Activated naive CD8-positive, alpha-beta T cell (primary cell): Measurements from ENCODE around the gene GGCX.
"Not testable (repeated sequence)": the region's sequence is repeated elsewhere in the genome, so short reads cannot be mapped to it uniquely, and the experiment has no call there.

ENCODE experiments used
- H3K27ac Mint-ChIP-seq: one replicate; pipeline ENCODE4 v1.8.0; 2021; ENCODE audit warnings: mixed read lengths
- H3K27me3 Mint-ChIP-seq: one replicate; pipeline ENCODE4 v1.8.0; 2021; ENCODE audit warnings: mixed read lengths
- H3K36me3 Mint-ChIP-seq: one replicate; pipeline ENCODE4 v1.8.0; 2021; ENCODE audit warnings: mixed read lengths
- H3K4me1 Mint-ChIP-seq: one replicate; pipeline ENCODE4 v1.8.0; 2021; ENCODE audit warnings: low read depth, mixed read lengths
- H3K4me3 Mint-ChIP-seq: one replicate; pipeline ENCODE4 v1.8.0; 2021; ENCODE audit warnings: mild to moderate bottlenecking, mixed read lengths
- H3K9me3 Mint-ChIP-seq: one replicate; pipeline ENCODE4 v1.8.0; 2021; ENCODE audit warnings: low read depth, mixed read lengths

The GGCX gene

DNA sequence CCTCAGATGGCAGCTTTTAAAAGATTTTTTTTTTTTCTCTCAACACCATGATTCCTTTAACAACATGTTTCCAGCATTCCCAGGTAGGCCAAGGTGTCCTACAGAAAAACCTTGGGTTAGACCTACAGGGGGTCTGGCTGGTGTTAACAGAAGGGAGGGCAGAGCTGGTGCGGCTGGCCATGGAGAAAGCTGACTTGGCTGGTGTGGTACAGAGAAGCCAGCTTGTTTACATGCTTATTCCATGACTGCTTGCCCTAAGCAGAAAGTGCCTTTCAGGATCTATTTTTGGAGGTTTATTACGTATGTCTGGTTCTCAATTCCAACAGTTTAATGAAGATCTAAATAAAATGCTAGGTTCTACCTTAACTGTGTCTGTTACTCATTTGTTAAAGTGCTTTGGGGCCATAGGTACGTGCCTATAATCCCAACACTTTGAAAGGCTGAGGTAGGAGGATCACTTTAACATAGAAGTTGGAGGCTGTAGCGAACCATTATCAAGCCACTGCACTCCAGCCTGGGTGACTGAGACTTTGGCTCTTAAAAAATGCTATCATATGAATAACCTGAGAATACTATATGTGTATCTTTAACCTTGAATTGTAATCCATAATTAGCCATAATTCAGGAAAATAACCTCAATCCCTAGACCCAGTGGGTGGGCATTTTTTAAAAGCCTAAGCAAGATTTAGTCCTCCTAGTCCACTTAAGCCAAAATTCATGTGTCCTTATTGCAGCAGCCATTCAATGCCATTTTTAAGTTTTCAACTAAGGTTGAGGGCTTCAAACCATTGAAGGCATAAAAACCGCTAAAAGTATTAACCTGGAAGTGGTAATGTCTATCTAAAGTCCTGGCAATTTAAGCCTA is 16.1 kb downstream of the GGCX start:
- H3K9me3 Mint-ChIP-seq, H3K27me3 Mint-ChIP-seq: not testable (repeated sequence)
- peaks cover 38% of the 10 kb centered on the region for H3K4me1 Mint-ChIP-seq
- peak overlapping the region; percentile 54 for H3K27ac Mint-ChIP-seq
- H3K36me3 Mint-ChIP-seq = peaks cover 37% of the 10 kb centered on the region
- H3K4me3 Mint-ChIP-seq = peak overlapping the region; percentile 30

DNA sequence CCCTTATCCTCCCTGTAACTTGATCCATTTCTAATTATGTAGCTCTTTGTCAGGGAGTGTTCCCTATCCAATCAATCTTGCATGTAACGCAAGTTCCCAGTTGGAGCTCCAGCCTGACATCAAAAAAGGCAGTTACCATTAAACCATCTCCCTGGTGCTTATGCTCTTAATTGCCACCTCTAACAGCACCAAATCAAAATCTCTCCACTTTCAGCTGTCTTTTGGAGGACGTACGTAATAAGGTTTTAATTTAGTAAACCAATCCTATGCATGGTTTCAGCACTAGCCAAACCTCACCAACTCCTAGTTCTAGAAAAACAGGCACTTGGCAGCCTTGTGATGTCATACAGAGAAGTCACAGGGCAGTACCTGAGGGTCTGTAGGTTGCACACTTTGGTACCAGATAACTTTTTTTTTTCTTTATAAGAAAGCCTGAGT is 17.0 kb downstream of the GGCX start:
- peaks cover 41% of the 10 kb centered on the region for H3K36me3 Mint-ChIP-seq
- not testable (repeated sequence) for H3K9me3 Mint-ChIP-seq, H3K27me3 Mint-ChIP-seq
- peak overlapping the region; percentile 69 for H3K4me3 Mint-ChIP-seq
- H3K4me1 Mint-ChIP-seq = peaks cover 38% of the 10 kb centered on the region
- H3K27ac Mint-ChIP-seq = peak overlapping the region; percentile 76

DNA sequence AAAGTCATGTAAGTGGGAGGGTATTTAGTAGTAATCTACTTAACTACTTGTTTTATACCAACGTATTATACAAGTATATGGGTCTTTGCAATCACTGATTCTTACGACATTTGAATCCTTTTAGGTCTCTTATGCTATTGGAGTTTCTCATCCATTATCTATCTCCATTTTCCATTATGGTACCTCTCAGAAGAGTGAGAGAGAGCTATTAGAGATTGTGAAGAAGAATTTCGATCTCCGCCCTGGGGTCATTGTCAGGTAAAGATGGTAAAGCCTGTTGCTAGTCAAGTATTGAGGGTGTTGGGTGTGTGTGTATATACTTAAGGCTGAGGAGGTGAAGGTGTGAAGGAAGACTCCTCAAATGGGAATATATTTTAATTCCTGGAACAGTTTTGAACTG is 18.5 kb downstream of the GGCX start:
- Mint-ChIP-seq H3K9me3 (no peaks in the 10 kb centered on the region), H3K36me3 (peaks cover 41% of the 10 kb centered on the region), H3K27me3 (no peaks in the 10 kb centered on the region), H3K4me3 (peak overlapping the region; percentile 98), H3K4me1 (peaks cover 38% of the 10 kb centered on the region), H3K27ac (peak overlapping the region; percentile 96)

GRCh38 chr2:85541753-85542457 is 19.4 kb downstream of the GGCX start:
- Mint-ChIP-seq H3K4me3 (peak overlapping the region; percentile 98), H3K27ac (peak overlapping the region; percentile 96), H3K27me3 (no peaks in the 10 kb centered on the region), H3K9me3 (no peaks in the 10 kb centered on the region), H3K36me3 (peaks cover 41% of the 10 kb centered on the region), H3K4me1 (peaks cover 46% of the 10 kb centered on the region)

DNA sequence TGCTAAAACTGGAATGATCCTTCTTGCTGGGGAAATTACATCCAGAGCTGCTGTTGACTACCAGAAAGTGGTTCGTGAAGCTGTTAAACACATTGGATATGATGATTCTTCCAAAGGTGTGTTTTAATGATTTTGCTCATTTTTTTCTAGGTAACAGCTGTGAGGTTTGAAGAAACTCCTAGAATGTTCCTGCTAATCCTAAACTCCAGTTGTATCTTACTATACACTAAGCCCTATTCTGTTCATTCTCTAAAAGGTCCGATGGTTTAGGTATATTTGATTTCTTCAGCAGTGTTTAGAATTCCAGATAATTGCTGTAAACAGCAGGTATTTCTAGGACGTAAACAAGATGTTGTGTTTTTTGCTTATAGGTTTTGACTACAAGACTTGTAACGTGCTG is 20.0 kb downstream of the GGCX start:
- H3K27me3 Mint-ChIP-seq = no peaks in the 10 kb centered on the region
- no peaks in the 10 kb centered on the region for H3K9me3 Mint-ChIP-seq
- H3K4me3 Mint-ChIP-seq = peak overlapping the region; percentile 98
- H3K27ac Mint-ChIP-seq = peak overlapping the region; percentile 96
- peaks cover 47% of the 10 kb centered on the region for H3K4me1 Mint-ChIP-seq
- H3K36me3 Mint-ChIP-seq = peaks cover 41% of the 10 kb centered on the region

DNA sequence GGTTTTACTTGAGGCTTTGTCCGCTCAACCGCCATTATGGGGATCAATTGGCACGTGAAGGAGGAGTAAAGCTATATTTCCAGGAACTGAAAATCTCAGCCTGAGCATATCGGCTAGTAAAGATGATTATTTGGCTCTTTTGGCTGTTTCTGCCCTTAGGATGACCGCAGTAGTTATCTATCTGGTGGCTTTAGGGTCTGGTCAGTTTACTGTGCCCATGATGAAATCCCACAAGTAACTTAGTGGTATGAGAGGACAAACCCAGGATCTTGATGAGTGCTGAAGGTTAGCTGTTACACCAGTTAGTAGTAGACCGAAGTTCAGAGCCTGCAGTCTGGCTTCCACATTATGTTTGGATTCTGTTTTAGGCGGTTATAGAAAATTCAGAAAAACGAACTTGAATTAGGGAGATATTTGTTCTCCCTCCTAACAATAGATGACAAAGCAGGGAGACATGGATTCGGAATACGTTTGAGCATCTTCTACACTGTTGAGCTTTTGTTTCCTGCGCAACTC is 21.1 kb downstream of the GGCX start:
- Mint-ChIP-seq H3K4me3 (peak overlapping the region; percentile 98), H3K4me1 (peaks cover 47% of the 10 kb centered on the region), H3K27ac (peak overlapping the region; percentile 96), H3K36me3 (peaks cover 41% of the 10 kb centered on the region), H3K27me3 (no peaks in the 10 kb centered on the region), H3K9me3 (no peaks in the 10 kb centered on the region)

- no peaks in the 10 kb centered on the region for H3K27me3 Mint-ChIP-seq
- peaks cover 47% of the 10 kb centered on the region for H3K4me1 Mint-ChIP-seq
- peak overlapping the region; percentile 98 for H3K27ac Mint-ChIP-seq
- no peaks in the 10 kb centered on the region for H3K9me3 Mint-ChIP-seq
- H3K36me3 Mint-ChIP-seq = peaks cover 41% of the 10 kb centered on the region
- H3K4me3 Mint-ChIP-seq = peak overlapping the region; percentile 98
These were observed 21.7 kb downstream of the GGCX start for GRCh38 chr2:85539361-85540132.

DNA sequence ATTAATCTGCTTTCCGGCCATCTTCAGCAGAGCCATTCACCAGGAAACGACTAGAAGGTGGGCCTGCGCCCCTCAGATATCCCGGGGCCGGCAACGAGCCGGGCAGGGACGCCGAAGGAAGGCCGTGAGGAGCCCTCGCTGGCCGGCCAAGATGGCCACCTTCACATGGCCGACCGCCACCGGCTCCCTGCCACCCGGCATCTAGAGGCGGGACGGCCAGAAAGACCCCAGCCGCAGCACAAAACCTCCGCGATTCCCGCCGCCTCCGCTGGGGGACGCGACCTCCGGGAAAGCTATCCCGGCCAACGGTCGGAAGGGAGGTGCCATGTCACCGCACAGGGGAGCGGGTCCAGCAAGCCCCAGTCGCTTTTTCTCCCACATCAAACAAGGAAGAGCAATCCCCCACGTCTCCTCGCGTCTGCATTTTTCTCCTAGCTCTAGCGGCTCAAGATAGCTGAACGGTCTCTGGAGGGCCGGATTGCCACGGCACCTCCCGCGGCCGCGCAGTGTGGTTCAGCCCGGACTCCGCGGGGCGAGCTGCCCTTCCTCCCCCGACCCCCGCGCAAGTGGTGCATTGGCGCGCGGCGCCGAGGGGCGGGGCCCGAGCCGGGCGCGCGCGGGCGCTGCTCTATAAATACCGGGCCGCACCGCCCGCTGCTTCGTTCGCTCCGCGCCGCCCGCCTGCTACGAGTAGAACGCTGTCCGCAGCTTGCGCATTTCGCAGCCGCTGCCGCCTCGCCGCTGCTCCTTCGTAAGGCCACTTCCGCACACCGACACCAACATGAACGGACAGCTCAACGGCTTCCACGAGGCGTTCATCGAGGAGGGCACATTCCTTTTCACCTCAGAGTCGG is 22.6 kb downstream of the GGCX start, which contains the start of gene MAT2A:
Gene MAT2A, plus strand, starts transcription at position 662 of the 854 bp plus-strand sequence. Its CDS starts 120 bp downstream, at position 782.
- Mint-ChIP-seq H3K4me3 (peak within 1 kb of the TSS; percentile 98), H3K9me3 (no peaks in the 10 kb centered on the region), H3K27ac (peak within 1 kb of the TSS; percentile 98), H3K27me3 (no peaks in the 10 kb centered on the region), H3K4me1 (peaks cover 42% of the 10 kb centered on the region), H3K36me3 (peaks cover 34% of the 10 kb centered on the region)

GRCh38 chr2:85537600-85538506 is 23.4 kb downstream of the GGCX start:
- no peaks in the 10 kb centered on the region for H3K9me3 Mint-ChIP-seq
- no peaks in the 10 kb centered on the region for H3K27me3 Mint-ChIP-seq
- H3K36me3 Mint-ChIP-seq = peaks cover 29% of the 10 kb centered on the region
- H3K4me1 Mint-ChIP-seq = peaks cover 35% of the 10 kb centered on the region
- peak overlapping the region; percentile 98 for H3K4me3 Mint-ChIP-seq
- peak overlapping the region; percentile 98 for H3K27ac Mint-ChIP-seq

- Mint-ChIP-seq H3K4me3 (no peak overlapping the region), H3K27ac (no peak overlapping the region), H3K36me3 (peaks cover 17% of the 10 kb centered on the region), H3K4me1 (peaks cover 21% of the 10 kb centered on the region), H3K9me3 (no peaks in the 10 kb centered on the region), H3K27me3 (no peaks in the 10 kb centered on the region)
These were observed 24.8 kb downstream of the GGCX start for GRCh38 chr2:85536479-85536878.

GRCh38 chr2:85534881-85535280 is 26.4 kb downstream of the GGCX start:
- H3K27ac Mint-ChIP-seq = no peak overlapping the region
- no peak overlapping the region for H3K4me3 Mint-ChIP-seq
- peaks cover 1% of the 10 kb centered on the region for H3K36me3 Mint-ChIP-seq
- no peaks in the 10 kb centered on the region for H3K9me3 Mint-ChIP-seq
- peaks cover 10% of the 10 kb centered on the region for H3K4me1 Mint-ChIP-seq
- no peaks in the 10 kb centered on the region for H3K27me3 Mint-ChIP-seq

- H3K36me3 Mint-ChIP-seq = no peaks in the 10 kb centered on the region
- H3K4me1 Mint-ChIP-seq = peaks cover 10% of the 10 kb centered on the region
- H3K27me3 Mint-ChIP-seq = no peaks in the 10 kb centered on the region
- H3K27ac Mint-ChIP-seq = no peak overlapping the region
- no peaks in the 10 kb centered on the region for H3K9me3 Mint-ChIP-seq
- no peak overlapping the region for H3K4me3 Mint-ChIP-seq
These were observed 27.2 kb downstream of the GGCX start for GRCh38 chr2:85534099-85534498.

DNA sequence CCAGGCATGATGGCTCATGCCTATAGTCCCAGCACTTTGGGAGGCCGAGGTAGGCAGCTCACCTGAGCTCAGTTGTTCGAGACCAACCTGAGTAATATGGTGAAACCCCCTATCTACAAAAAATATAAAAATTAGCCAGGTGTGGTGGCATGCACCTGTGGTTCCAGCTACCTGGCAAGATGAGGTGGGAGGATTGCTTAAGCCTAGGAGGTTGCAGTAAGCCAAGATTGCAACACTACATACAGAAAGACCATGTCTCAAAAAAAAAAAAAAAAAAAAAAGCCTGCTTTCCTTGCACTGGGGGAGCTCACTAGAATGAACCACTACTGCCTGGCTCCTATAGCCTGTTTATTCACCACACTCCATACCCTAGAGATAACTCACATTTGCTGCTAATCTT is 29.7 kb downstream of the GGCX start:
- Mint-ChIP-seq H3K4me3 (no peak overlapping the region), H3K4me1 (no peaks in the 10 kb centered on the region), H3K9me3 (no peaks in the 10 kb centered on the region), H3K27me3 (peaks cover 3% of the 10 kb centered on the region), H3K27ac (no peak overlapping the region), H3K36me3 (no peaks in the 10 kb centered on the region)
